GM12878 (cell line): ENCODE data around the gene FNDC11. TPM values are rescaled to one million over a fixed set of nuclear protein-coding genes. Genes with fewer than 3 reads are reported as not detected.

Experiments used
- ATAC-seq: fragments of 200-7000 bp; cut with Tn5 transposase; 3 replicates; pipeline ENCODE4 v1.9.1; 2020; ENCODE audit warnings: mild to moderate bottlenecking, moderate library complexity
- BruUV-seq: library from RNA; stranded (reverse); fragments of 400-500 nt; replicated peaks from 2 replicates; lab custom pipeline; 2021; lab: Mats Ljungman, UMichigan
- CTCF ChIA-PET: fragments of 300-600 bp; sonication (Branson Sonifier 250); formaldehyde crosslinking; extraction: SDS; loops from one replicate; lab custom pipeline; 2021; ENCODE audit warnings: inconsistent platforms; lab: Yijun Ruan, JAX
- POLR2A ChIA-PET: fragments of 350-600 bp; formaldehyde crosslinking; extraction: SDS; loops from one replicate; lab custom pipeline; 2021; ENCODE audit warnings: inconsistent platforms; lab: Charles Lee
- RAD21 ChIA-PET: fragments of 300-600 bp; sonication (Branson Sonifier 250); formaldehyde crosslinking; loops from one replicate; lab custom pipeline; 2023; ENCODE audit warnings: antibody characterized with exemption; ENCODE audit not compliant: unreplicated experiment; lab: Charles Lee
- SMC1A ChIA-PET: fragments of 300-600 bp; sonication (Branson Sonifier 250); formaldehyde crosslinking; loops from one replicate; lab custom pipeline; 2023; ENCODE audit not compliant: unreplicated experiment, uncharacterized antibody; lab: Charles Lee
- DNase-seq: peaks from one replicate; pipeline ENCODE4 v3.0.0-alpha.2; 2011; ENCODE audit warnings: low read depth, low spot score
- FAIRE-seq: peaks from 3 replicates; lab custom pipeline; 2011; peaks lifted over from hg19 to GRCh38; lab: Jason Lieb, UNC
- H2AFZ ChIP-seq: 2 replicates; pipeline ENCODE4 v1.6.0; 2011; ENCODE audit warnings: low read depth, low read length, control low read depth; ENCODE audit not compliant: control insufficient read depth
- H3K27ac ChIP-seq: 2 replicates; pipeline ENCODE4 v1.5.1; 2011; ENCODE audit warnings: control low read depth; ENCODE audit not compliant: control insufficient read depth, insufficient read depth
- H3K27me3 ChIP-seq, 2 experiments: replicated peaks in 1 of 2; 2 replicates each; pipeline versions ENCODE4 v1.6.0 to v1.6.1; 2011; ENCODE audit warnings: low read length in 1 of 2; ENCODE audit not compliant: control insufficient read depth in 2 of 2, insufficient read depth in 2 of 2
- H3K36me3 ChIP-seq, 2 experiments: 2 replicates each; pipeline ENCODE4 v1.5.1; 2011; ENCODE audit warnings: low read length in 1 of 2; ENCODE audit not compliant: control insufficient read depth in 2 of 2, insufficient read depth in 2 of 2
- H3K4me1 ChIP-seq: 2 replicates; pipeline ENCODE4 v1.6.1; 2011; ENCODE audit warnings: mild to moderate bottlenecking, low read length, moderate library complexity, mixed read lengths; ENCODE audit not compliant: control insufficient read depth, insufficient read depth
- H3K4me2 ChIP-seq: 2 replicates; pipeline ENCODE4 v1.6.0; 2011; ENCODE audit warnings: control low read depth; ENCODE audit not compliant: control insufficient read depth, insufficient read depth
- H3K4me3 ChIP-seq: fragments of 200-600 bp; sonication (generic); 2 replicates; pipeline ENCODE4 v1.5.1; 2016
- H3K79me2 ChIP-seq: 2 replicates; pipeline ENCODE4 v1.6.0; 2011; ENCODE audit warnings: low read length; ENCODE audit not compliant: control insufficient read depth, insufficient read depth
- H3K9ac ChIP-seq: 2 replicates; pipeline ENCODE4 v1.8.0; 2011; ENCODE audit warnings: low read length, control low read depth, mixed read lengths; ENCODE audit not compliant: control insufficient read depth, insufficient read depth
- H3K9me3 ChIP-seq: replicated peaks from 3 replicates; pipeline ENCODE4 v1.5.1; 2011; ENCODE audit warnings: mild to moderate bottlenecking, low read length; ENCODE audit not compliant: control insufficient read depth, insufficient read depth
- H4K20me1 ChIP-seq: 2 replicates; pipeline ENCODE4 v1.6.0; 2011; ENCODE audit not compliant: control insufficient read depth, insufficient read depth
- EP300 ChIP-seq, 2 experiments: fragments of 150-350 bp in 1 of 2; IDR thresholded peaks; 2 replicates each; pipeline ENCODE4 v1.6.1; 2011 to 2012; ENCODE audit warnings: low read depth in 2 of 2, low read length in 2 of 2, borderline replicate concordance in 1 of 2, improper control_type of control experiment in 1 of 2, inconsistent platforms in 1 of 2; ENCODE audit not compliant: control insufficient read depth in 1 of 2
- FOS ChIP-seq: IDR thresholded peaks from 3 replicates; pipeline ENCODE4 v1.6.1; 2011; ENCODE audit warnings: borderline replicate concordance; ENCODE audit not compliant: insufficient read length; ENCODE audit errors: extremely low read depth
- IRF4 ChIP-seq: IDR thresholded peaks from 2 replicates; pipeline ENCODE4 v1.6.1; 2011; ENCODE audit warnings: low read depth, low read length
- MEF2B ChIP-seq: fragments of 450-650 bp; IDR thresholded peaks from 2 replicates; pipeline ENCODE4 v1.6.1; 2018; ENCODE audit warnings: mild to moderate bottlenecking, moderate library complexity; ENCODE audit not compliant: partially characterized antibody, poor library complexity, severe bottlenecking
- MTA2 ChIP-seq: fragments of 450-650 bp; IDR thresholded peaks from 2 replicates; pipeline ENCODE4 v1.6.1; 2016; ENCODE audit warnings: low read depth, mild to moderate bottlenecking, moderate library complexity
- NR2C1 ChIP-seq: fragments of 450-650 bp; IDR thresholded peaks from 2 replicates; pipeline ENCODE4 v1.6.1; 2017; ENCODE audit warnings: antibody characterized with exemption, mild to moderate bottlenecking, moderate library complexity
- POLR2AphosphoS5 ChIP-seq: IDR thresholded peaks from 2 replicates; pipeline ENCODE4 v1.6.1; 2011; ENCODE audit warnings: mild to moderate bottlenecking, low read length, inconsistent platforms
- SMC3 ChIP-seq: IDR thresholded peaks from 2 replicates; pipeline ENCODE4 v1.6.1; 2011; ENCODE audit warnings: low read length, improper control_type of control experiment, borderline replicate concordance
- TAF1 ChIP-seq: IDR thresholded peaks from 2 replicates; pipeline ENCODE4 v1.6.1; 2011; ENCODE audit warnings: mild to moderate bottlenecking, low read depth, low read length, borderline replicate concordance
- TARDBP ChIP-seq: IDR thresholded peaks from 2 replicates; pipeline ENCODE4 v1.6.1; 2016; ENCODE audit warnings: borderline replicate concordance
- ZBTB40 ChIP-seq: fragments of 450-650 bp; IDR thresholded peaks from 2 replicates; pipeline ENCODE4 v1.6.1; 2016; ENCODE audit warnings: mild to moderate bottlenecking, moderate library complexity, borderline replicate concordance
- ZNF207 ChIP-seq: fragments of 450-650 bp; IDR thresholded peaks from 2 replicates; pipeline ENCODE4 v1.6.1; 2014; ENCODE audit warnings: antibody characterized with exemption, mild to moderate bottlenecking, borderline replicate concordance
- ZNF687 ChIP-seq: fragments of 450-650 bp; IDR thresholded peaks from 2 replicates; pipeline ENCODE4 v1.6.1; 2017; ENCODE audit warnings: mild to moderate bottlenecking, moderate library complexity
- WGBS: methylation state at CpG from one replicate; pipeline ENCODE4 v1.1.6; 2016; ENCODE audit warnings: low lambda C conversion rate; ENCODE audit not compliant: insufficient replicate concordance, insufficient coverage; ENCODE audit errors: missing lambda C conversion rate; 5-methylcytosine and 5-hydroxymethylcytosine counted together
- in situ Hi-C: fragments of 300-500 bp; cut with MboI; formaldehyde crosslinking; loops from 9 replicates; pipeline ENCODE4 v1.14.3; 2018; ENCODE audit warnings: mixed read lengths
- intact Hi-C: fragments of 100-400 bp; cut with micrococcal nuclease; formaldehyde crosslinking; loops from one replicate; pipeline ENCODE4 v1.14.2; 2022; ENCODE audit not compliant: unreplicated experiment
- polyA plus RNA-seq, 11 experiments: library from polyadenylated mRNA; depleted of rRNA in 4 of 11; unstranded in 6 of 11; stranded (reverse) in 5 of 11; fragments of >200 nt; fragmentation: Nextera tagmentation in 4 of 11; fragmentation: Illumina TruSeq in 1 of 11; extraction: Ambion mirVana in 4 of 11; extraction: Trizol in 1 of 11; gene quantifications; 1 replicate in 1 of 11; 2 replicates in 10 of 11; pipeline versions ENCODE4 v1.2.1 to v1.2.3, GENCODE V29; 2011 to 2016; ENCODE audit warnings: inconsistent platforms in 2 of 11, missing spikeins in 2 of 11, low read depth in 1 of 11
- total RNA-seq, 4 experiments: library from RNA; depleted of rRNA in 3 of 4; stranded (reverse); fragments of >200 nt in 3 of 4; fragmentation: Illumina TruSeq in 1 of 4; extraction: Trizol in 1 of 4; gene quantifications; 2 replicates each; pipeline versions ENCODE4 v1.2.1 to v1.2.3, GENCODE V29; 2013 to 2021

FNDC11 gene
- total and polyA plus RNA-seq, 10 of the 15 experiments (the other 5 are each of a cell fraction or from before 2014, with no cell fraction given): 0.09 to 0.72 (median 0.34) TPM; not detected in 2

DNA sequence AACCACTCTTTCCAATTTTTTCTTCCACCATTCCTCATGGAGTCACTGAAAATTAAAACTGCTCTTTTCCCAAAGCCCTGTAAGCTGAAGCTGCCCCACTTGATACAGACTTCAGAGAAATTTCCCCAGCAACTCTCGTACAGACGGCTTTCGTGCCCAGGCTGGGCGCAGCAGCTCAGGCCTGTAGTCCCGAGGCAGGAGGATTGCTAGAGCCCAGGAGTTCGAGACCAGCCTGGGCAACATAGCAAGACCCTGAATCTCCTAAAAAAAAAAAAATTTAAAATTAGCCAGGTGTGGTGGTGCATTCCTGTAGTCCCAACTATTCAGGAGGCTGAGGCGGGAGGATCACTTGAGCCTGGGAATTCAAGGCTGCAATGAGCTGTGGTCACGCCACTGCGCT is 26.8 kb upstream of the FNDC11 start:
- 80% methylated on average over 9 of the region's 9 CpGs for WGBS
- intact Hi-C loops (no loop called here), in situ Hi-C loops (no loop called here)
- no peak for DNase-seq
- Histone ChIP-seq H3K4me3 (no peak overlapping the region), H3K27ac (no peak overlapping the region), H3K36me3 (peaks cover 0 to 2% of the 10 kb centered on the region in 2 experiments; a peak in 1 of 4 replicates), H3K4me2 (no peak overlapping the region), H3K9me3 (peaks cover 4% of the 10 kb centered on the region; the same call in 2 of the 3 replicates), H2AFZ (no peak overlapping the region), H3K27me3 (no peaks in the 10 kb centered on the region; a peak in 1 of 4 replicates), H3K4me1 (peaks cover 10% of the 10 kb centered on the region), H3K9ac (no peak overlapping the region), H4K20me1 (no peaks in the 10 kb centered on the region), H3K79me2 (no peaks in the 10 kb centered on the region)
- ChIA-PET SMC1A (interaction anchor here (1.1 to 2.3 kb wide), 2 partner anchors 8 to 10 kb away, joined by 3 to 6 read pairs; partner anchors contain the start of gene PTK6), POLR2A (no interaction called here), RAD21 (no interaction called here), CTCF (interaction anchor here (2.7 kb wide), 1 partner anchor 10 kb away, joined by 13 read pairs; the partner anchor contains the start of gene PTK6)
- FAIRE-seq: no peak
- no TSS peak for BruUV-seq
- ATAC-seq: no peak
- no peak for TF ChIP-seq TAF1
- no peak for TF ChIP-seq MEF2B
- TF ChIP-seq FOS: no peak
- no peak for TF ChIP-seq ZNF207
- TF ChIP-seq EP300 (IDR thresholded peaks at IDR 0.05; ENCODE audit: borderline replicate concordance in 1 of 2, control insufficient read depth in 1 of 2, low read depth in 2 of 2, low read length in 2 of 2): no peak
- no peak for TF ChIP-seq NR2C1
- no peak for TF ChIP-seq TARDBP
- TF ChIP-seq ZNF687: no peak
- TF ChIP-seq IRF4: no peak
- TF ChIP-seq MTA2: no peak
- no peak for TF ChIP-seq ZBTB40
- TF ChIP-seq POLR2AphosphoS5: no peak
- no peak for TF ChIP-seq SMC3
